Right lobe of liver (tissue), 6 donors: ENCODE data around the gene ARID3B. TPM values are rescaled to one million over a fixed set of nuclear protein-coding genes. Genes with fewer than 3 reads are reported as not detected.

Experiments
- ATAC-seq, 4 donors: fragments of 200-7000 bp; cut with Tn5 transposase; one replicate each; pipeline ENCODE4 v1.9.1; 2020; ENCODE audit warnings: mild to moderate bottlenecking in 4 of 4, moderate library complexity in 4 of 4
- DNase-seq, 3 donors: peaks; one replicate each; pipeline ENCODE4 v3.0.0-alpha.2; 2020
- H3K27ac ChIP-seq, 3 donors: fragments of 200-600 bp; one replicate each; pipeline ENCODE4 v1.8.0; 2022
- H3K27me3 ChIP-seq, 2 donors: fragments of 200-600 bp; one replicate each; pipeline ENCODE4 v1.8.0; 2022
- H3K36me3 ChIP-seq, 4 donors: fragments of 200-600 bp; sonication (generic) in 1 of 4; one replicate each; pipeline versions ENCODE4 v1.5.1 to v1.8.0; 2017 to 2022; ENCODE audit warnings: control low read depth in 1 of 4
- H3K4me1 ChIP-seq, 4 donors: fragments of 200-600 bp; sonication (generic) in 1 of 4; one replicate each; pipeline versions ENCODE4 v1.5.1 to v1.8.0; 2017 to 2022; ENCODE audit warnings: control low read depth in 1 of 4
- H3K4me3 ChIP-seq, 3 donors: fragments of 200-600 bp; one replicate each; pipeline ENCODE4 v1.8.0; 2022
- H3K9me3 ChIP-seq, 4 donors: fragments of 200-600 bp; sonication (generic) in 1 of 4; one replicate each; pipeline versions ENCODE4 v1.5.1 to v1.8.0; 2017 to 2022; ENCODE audit warnings: control low read depth in 1 of 4
- CTCF ChIP-seq, 4 donors: fragments of 200-600 bp in 3 of 4; fragments of 450-650 bp in 1 of 4; IDR thresholded peaks; one replicate each; pipeline versions ENCODE4 v1.5.1 to v1.8.0; 2016 to 2022; ENCODE audit warnings: antibody characterized with exemption in 4 of 4, mild to moderate bottlenecking in 2 of 4
- POLR2A ChIP-seq: fragments of 450-650 bp; IDR thresholded peaks from one replicate; pipeline ENCODE4 v1.6.1; 2017; ENCODE audit warnings: antibody characterized with exemption, mild to moderate bottlenecking
- WGBS: methylation state at CpG from one replicate; pipeline ENCODE4 v1.1.6; 2018; ENCODE audit warnings: low coverage, low lambda C conversion rate; ENCODE audit not compliant: insufficient coverage; ENCODE audit errors: missing lambda C conversion rate; 5-methylcytosine and 5-hydroxymethylcytosine counted together
- intact Hi-C, 2 donors: fragments of 100-400 bp; cut with DNase I; formaldehyde crosslinking; loops; one replicate each; pipeline versions ENCODE4 v1.11.2 to v1.14.1; 2022
- total RNA-seq, 6 experiments: library from RNA; depleted of rRNA in 2 of 6; stranded (reverse); fragments of >200 nt in 2 of 6; fragmentation: NEBNext Ultra II Directional in 3 of 6; extraction: Animal tissue kit (Norgen Biotek cat#: 25700) in 3 of 6; gene quantifications; one replicate each; pipeline versions ENCODE4 v1.1.0 to v1.2.4, GENCODE V29; 2016 to 2023
- donor health status: DM: no; HTN: yes; CAD: no.
- donor health status: DM: no; HTN: no; CAD: no.
- donor health status: DM: no; HTN: no; CAD: no.
- donor health status: DM: no; HTN: yes; CAD: no.
- donor health status: DM: no; HTN: yes; CAD: no.

ARID3B gene
- total RNA-seq, 6 experiments from 2014 or later: 1.5 to 3.2 (median 2.3) TPM

- DNase-seq: no peak
- Histone ChIP-seq H3K9me3 (no peaks in the 10 kb centered on the region), H3K36me3 (peaks cover 0 to 3% (median 0%) of the 10 kb centered on the region in 4 donors), H3K27me3 (no peaks in the 10 kb centered on the region), H3K4me1 (peaks cover 0 to 22% (median 5%) of the 10 kb centered on the region in 4 donors), H3K4me3 (peak overlapping the region; percentile 94 to 99 (median 98)), H3K27ac (peak overlapping the region; percentile 91 to 99 (median 92))
- no peak for ATAC-seq
- intact Hi-C loops: loop anchor here (5.0 to 10.0 kb wide), 3 partner anchors 69 to 239 kb away; partner anchors contain the start of gene ARID3B (in 2 of the 2)
- 39% methylated on average over 23 of the region's 38 CpGs for WGBS
- TF ChIP-seq POLR2A: no peak
- no peak for TF ChIP-seq CTCF (IDR thresholded peaks at IDR 0.05)
Measured at GRCh38 chr15:74613953-74614743, 73.1 kb downstream of the ARID3B start.

- DNase-seq: peak; percentile 86 to 89 (median 86)
- TF ChIP-seq POLR2A (no peak), CTCF (IDR thresholded peaks at IDR 0.05) (no peak)
- intact Hi-C loops: loop anchor here (5.0 to 10.0 kb wide), 3 partner anchors 70 to 240 kb away; partner anchors contain the start of gene ARID3B (in 2 of the 2)
- no peaks in the 10 kb centered on the region for H3K27me3 ChIP-seq
- peaks cover 0 to 22% (median 5%) of the 10 kb centered on the region in 4 donors for H3K4me1 ChIP-seq
- WGBS: 0% methylated on average over 4 of the region's 76 CpGs
- peaks cover 0 to 11% (median 2%) of the 10 kb centered on the region in 4 donors for H3K36me3 ChIP-seq
- H3K4me3 ChIP-seq: peak overlapping the region; percentile 94 to 99 (median 98)
- peak; percentile 65 to 70 (median 67) for ATAC-seq
- no peaks in the 10 kb centered on the region for H3K9me3 ChIP-seq
- H3K27ac ChIP-seq: peak overlapping the region; percentile 91 to 99 (median 92)
Measured at GRCh38 chr15:74614744-74615507, 73.9 kb downstream of the ARID3B start.

- 0% methylated on average over 5 of the region's 91 CpGs for WGBS
- H3K4me1 ChIP-seq: peaks cover 0 to 27% (median 5%) of the 10 kb centered on the region in 4 donors
- H3K36me3 ChIP-seq: peaks cover 0 to 19% (median 8%) of the 10 kb centered on the region in 4 donors
- TF ChIP-seq POLR2A (peak; percentile 87), CTCF (IDR thresholded peaks at IDR 0.05) (no peak)
- peak within 1 kb of the TSS; percentile 94 to 99 (median 98) for H3K4me3 ChIP-seq
- intact Hi-C loops: loop anchor here (10.0 kb wide), 2 partner anchors 71 to 241 kb away; partner anchors contain the start of gene ARID3B (in 1 of the 2)
- no peaks in the 10 kb centered on the region for H3K9me3 ChIP-seq
- DNase-seq (peak; percentile 98 to 99 (median 98)), ATAC-seq (peak; percentile 82 to 89 (median 86))
- peak within 1 kb of the TSS; percentile 91 to 99 (median 92) for H3K27ac ChIP-seq
- H3K27me3 ChIP-seq: no peaks in the 10 kb centered on the region
Measured at GRCh38 chr15:74615508-74616365, 74.7 kb downstream of the ARID3B start, which contains the start of gene CLK3. Gene CLK3 (plus strand): TSS chr15:74615836. CDS start chr15:74619197, 3,361 bp downstream.
